Gastrocnemius medialis (tissue), 4 donors: Measurements from ENCODE around the gene LARGE1. TPM values are rescaled to one million over a fixed set of nuclear protein-coding genes. Genes with fewer than 3 reads are reported as not detected.

ENCODE experiments used
- ATAC-seq, 2 donors: fragments of 150-250 bp; one replicate each; pipeline ENCODE4 v1.9.1; 2016
- DNase-seq, 2 donors: peaks; one replicate each; pipeline ENCODE4 v3.0.0-alpha.2; 2019
- H3K27ac ChIP-seq, 4 donors: fragments of 200-600 bp; sonication (generic); 1 replicate in 1 of 4; 2 replicates in 3 of 4; pipeline ENCODE4 v1.5.1; 2016 to 2018; ENCODE audit warnings: mild to moderate bottlenecking in 2 of 4, moderate library complexity in 1 of 4
- H3K27me3 ChIP-seq, 3 donors: fragments of 200-600 bp; sonication (generic) in 2 of 3; 1 replicate in 1 of 3; 2 replicates in 2 of 3; pipeline versions ENCODE4 v1.5.1 to v1.6.0; 2016 to 2019; ENCODE audit warnings: mild to moderate bottlenecking in 1 of 3, moderate library complexity in 1 of 3
- H3K36me3 ChIP-seq, 2 donors: fragments of 200-600 bp; sonication (generic) in 1 of 2; one replicate each; pipeline ENCODE4 v1.5.1; 2017 to 2018
- H3K4me1 ChIP-seq, 2 donors: fragments of 200-600 bp; sonication (generic) in 1 of 2; one replicate each; pipeline ENCODE4 v1.5.1; 2016 to 2017; ENCODE audit warnings: mild to moderate bottlenecking in 2 of 2
- H3K4me3 ChIP-seq, 4 donors: fragments of 200-600 bp; sonication (generic) in 3 of 4; 1 replicate in 1 of 4; 2 replicates in 3 of 4; pipeline ENCODE4 v1.5.1; 2016 to 2019; ENCODE audit warnings: mild to moderate bottlenecking in 2 of 4
- H3K9me3 ChIP-seq, 3 donors: fragments of 200-600 bp; sonication (generic) in 2 of 3; 1 replicate in 1 of 3; 2 replicates in 2 of 3; pipeline ENCODE4 v1.5.1; 2016 to 2019
- CTCF ChIP-seq, 5 experiments: fragments of 450-650 bp in 3 of 5; fragments of 200-600 bp in 2 of 5; sonication (generic) in 2 of 5; IDR thresholded peaks in 4 of 5; conservative IDR thresholded peaks in 1 of 5; 1 replicate in 4 of 5; 2 replicates in 1 of 5; pipeline ENCODE4 v1.5.1; 2016 to 2019; ENCODE audit warnings: antibody characterized with exemption in 5 of 5, mild to moderate bottlenecking in 3 of 5, moderate library complexity in 3 of 5
- POLR2A ChIP-seq, 2 donors: fragments of 450-650 bp; IDR thresholded peaks; one replicate each; pipeline ENCODE4 v1.6.1; 2017; ENCODE audit warnings: antibody characterized with exemption in 2 of 2, mild to moderate bottlenecking in 2 of 2, moderate library complexity in 2 of 2
- in situ Hi-C, 4 donors: fragments of 200-750 bp; cut with MboI; loops; one replicate each; pipeline versions ENCODE4 v1.15.0 to v1.8.0; 2017; ENCODE audit warnings: low sequenced_read_pairs in 4 of 4
- intact Hi-C: fragments of 100-400 bp; cut with DNase I; formaldehyde crosslinking; loops from one replicate; pipeline ENCODE4 v1.15.1; 2023; ENCODE audit warnings: low total_unique reads
- total RNA-seq, 4 donors: library from RNA; depleted of rRNA; stranded (reverse); fragments of >200 nt; gene quantifications; one replicate each; pipeline versions ENCODE4 v1.1.0 to v1.2.3, GENCODE V29; 2016

Gene LARGE1
- total RNA-seq, 4 donors from 2014 or later, result 48.5 to 91.0 (median 68.4) TPM

- in situ Hi-C loops (no loop called here), intact Hi-C loops (no loop called here)
- TF ChIP-seq CTCF (IDR thresholded peaks at IDR 0.05 in 4 of 5, conservative IDR thresholded peaks at IDR 0.05 in 1 of 5), result no peak
- TF ChIP-seq POLR2A (IDR thresholded peaks at IDR 0.05), result no peak
- Histone ChIP-seq H3K4me3 (no peak overlapping the region), H3K4me1 (peaks cover 13 to 34% of the 10 kb centered on the region in 2 donors), H3K9me3 (no peaks in the 10 kb centered on the region), H3K27ac (no peak overlapping the region), H3K36me3 (no peaks in the 10 kb centered on the region), H3K27me3 (no peaks in the 10 kb centered on the region)
- DNase-seq (no peak), ATAC-seq (peak in 1 of 2 donors; percentile 27)
These were observed 138.9 kb downstream of the LARGE1 start for GRCh38 chr22:33781411-33781810.

DNA sequence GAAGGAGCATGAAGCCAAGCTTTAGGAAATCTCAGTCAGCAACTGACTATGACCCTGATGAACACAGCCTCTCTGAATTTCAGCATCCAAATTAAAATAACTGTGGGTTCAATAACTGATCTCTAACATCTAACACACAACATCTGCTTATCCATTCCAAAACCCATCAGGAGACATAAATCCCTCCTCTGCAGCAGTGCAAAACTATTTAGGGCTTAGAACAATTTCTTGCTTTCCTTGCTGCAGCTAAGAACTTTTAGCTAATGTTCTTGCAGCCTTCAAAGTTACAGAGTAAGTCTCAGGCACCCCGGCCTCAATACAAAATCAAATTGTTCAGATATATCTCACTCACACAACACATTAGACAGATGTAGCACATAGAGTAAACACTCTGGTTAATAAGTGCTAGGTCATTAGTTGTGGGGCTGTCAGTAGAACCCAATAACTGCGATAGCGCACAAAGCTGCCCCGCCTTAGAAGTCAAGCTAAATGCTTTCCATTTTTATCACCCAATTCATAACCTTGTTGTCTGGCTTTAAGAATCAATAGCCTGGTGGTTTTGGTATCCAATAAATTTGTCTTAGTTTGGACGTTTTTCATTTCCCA is 139.6 kb downstream of the LARGE1 start:
- no peaks in the 10 kb centered on the region for H3K27me3 ChIP-seq
- no peak overlapping the region for H3K4me3 ChIP-seq
- no peaks in the 10 kb centered on the region for H3K9me3 ChIP-seq
- no peaks in the 10 kb centered on the region for H3K36me3 ChIP-seq
- no peak for DNase-seq
- no peak overlapping the region for H3K27ac ChIP-seq
- no peak for ATAC-seq
- peaks cover 13 to 29% of the 10 kb centered on the region in 2 donors for H3K4me1 ChIP-seq
- intact Hi-C loops, result no loop called here
- TF ChIP-seq POLR2A (IDR thresholded peaks at IDR 0.05), result no peak
- no peak for TF ChIP-seq CTCF (IDR thresholded peaks at IDR 0.05 in 4 of 5, conservative IDR thresholded peaks at IDR 0.05 in 1 of 5)
- in situ Hi-C loops, result no loop called here

DNA sequence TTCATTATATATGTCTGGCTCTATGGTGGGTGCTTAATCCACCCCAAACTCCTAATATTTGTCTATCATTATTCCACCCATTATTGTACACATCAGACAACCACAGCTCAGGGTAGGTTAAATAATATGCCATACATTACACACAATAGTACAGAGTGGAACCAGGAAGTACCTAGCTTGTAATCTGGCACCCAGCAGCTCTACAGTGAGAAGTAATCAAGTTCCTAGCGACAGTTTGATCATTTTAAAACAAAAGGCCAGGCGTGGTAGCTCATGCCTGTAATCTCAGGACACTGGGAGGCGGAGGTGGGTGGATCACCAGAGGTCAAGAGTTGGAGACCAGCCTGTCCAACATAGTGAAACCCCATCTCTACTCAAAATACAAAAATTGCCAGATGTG is 141.0 kb downstream of the LARGE1 start:
- no peaks in the 10 kb centered on the region for H3K27me3 ChIP-seq
- H3K4me1 ChIP-seq, result peaks cover 13 to 25% of the 10 kb centered on the region in 2 donors
- intact Hi-C loops, result no loop called here
- no peak for DNase-seq
- no peaks in the 10 kb centered on the region for H3K36me3 ChIP-seq
- H3K27ac ChIP-seq, result no peak overlapping the region
- ATAC-seq, result no peak
- in situ Hi-C loops, result no loop called here
- no peak overlapping the region for H3K4me3 ChIP-seq
- TF ChIP-seq CTCF (IDR thresholded peaks at IDR 0.05 in 4 of 5, conservative IDR thresholded peaks at IDR 0.05 in 1 of 5), result no peak
- no peak for TF ChIP-seq POLR2A (IDR thresholded peaks at IDR 0.05)
- H3K9me3 ChIP-seq, result no peaks in the 10 kb centered on the region

DNA sequence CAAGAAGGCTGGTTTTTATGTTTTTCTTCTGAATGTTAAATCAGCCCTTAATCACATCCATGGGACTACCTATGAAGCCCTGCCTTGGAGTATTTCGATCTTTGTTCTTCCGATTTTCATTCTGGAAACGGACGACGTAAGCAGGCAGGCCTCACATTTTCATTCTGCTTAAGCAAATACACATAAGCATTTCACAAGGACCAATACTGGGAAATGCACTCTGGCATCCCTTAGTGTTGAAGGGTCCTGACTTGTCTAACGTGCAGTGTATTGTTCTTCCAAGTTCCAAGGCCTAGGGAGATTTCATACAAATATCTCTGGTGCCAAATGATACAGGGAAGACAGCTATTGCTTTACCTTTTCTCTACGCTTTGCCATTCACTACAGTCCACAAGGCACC is 143.8 kb downstream of the LARGE1 start:
- Histone ChIP-seq H3K36me3 (no peaks in the 10 kb centered on the region), H3K4me1 (peaks cover 5 to 17% of the 10 kb centered on the region in 2 donors), H3K27ac (no peak overlapping the region), H3K4me3 (no peak overlapping the region), H3K27me3 (no peaks in the 10 kb centered on the region), H3K9me3 (no peaks in the 10 kb centered on the region)
- ATAC-seq (no peak), DNase-seq (no peak)
- intact Hi-C loops, result no loop called here
- no peak for TF ChIP-seq CTCF (IDR thresholded peaks at IDR 0.05 in 4 of 5, conservative IDR thresholded peaks at IDR 0.05 in 1 of 5)
- TF ChIP-seq POLR2A (IDR thresholded peaks at IDR 0.05), result no peak
- in situ Hi-C loops, result no loop called here

DNA sequence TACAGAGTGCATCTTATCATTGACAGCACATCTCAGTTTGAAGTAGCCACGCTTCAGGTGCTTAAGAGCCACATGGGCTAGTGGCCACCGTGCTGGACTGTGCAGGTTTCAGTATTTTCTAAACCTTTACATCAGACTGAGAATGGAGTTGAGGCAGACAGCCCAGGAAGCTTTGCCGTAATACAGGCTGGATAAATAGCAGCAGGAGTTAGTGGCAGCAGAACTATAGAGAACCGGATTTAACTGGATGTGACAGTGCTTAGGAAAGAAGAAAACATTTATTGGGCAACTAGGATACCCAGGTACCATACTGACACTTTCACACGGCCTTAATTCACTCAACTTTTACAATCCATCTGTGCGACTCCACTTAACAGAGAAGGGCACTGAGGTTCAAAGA is 145.5 kb downstream of the LARGE1 start:
- Histone ChIP-seq H3K4me3 (no peak overlapping the region), H3K27ac (no peak overlapping the region), H3K4me1 (peaks cover 0 to 9% of the 10 kb centered on the region in 2 donors), H3K27me3 (no peaks in the 10 kb centered on the region), H3K36me3 (no peaks in the 10 kb centered on the region), H3K9me3 (no peaks in the 10 kb centered on the region)
- in situ Hi-C loops (no loop called here), intact Hi-C loops (no loop called here)
- DNase-seq, result no peak
- TF ChIP-seq CTCF (IDR thresholded peaks at IDR 0.05 in 4 of 5, conservative IDR thresholded peaks at IDR 0.05 in 1 of 5), result no peak
- TF ChIP-seq POLR2A (IDR thresholded peaks at IDR 0.05), result no peak
- ATAC-seq, result no peak
